PFSK-1 (cell line): ENCODE results near the gene PDGFRB.

Experiments used
- FOXP2 ChIP-seq: optimal IDR thresholded peaks from 2 replicates; pipeline ENCODE3; 2011; ENCODE audit warnings: borderline replicate concordance, control low read depth, inconsistent platforms; ENCODE audit not compliant: insufficient read depth; ENCODE audit errors: extremely low read length, extremely low read depth
- POLR2AphosphoS5 ChIP-seq: IDR thresholded peaks from 2 replicates; pipeline ENCODE4 v1.6.1; 2012; ENCODE audit warnings: low read depth, mild to moderate bottlenecking, control low read depth, low read length, moderate library complexity
- REST ChIP-seq, 2 experiments: IDR thresholded peaks; 2 replicates each; pipeline versions ENCODE4 v1.6.1 to v1.8.0; 2011 to 2012; ENCODE audit warnings: low read depth in 2 of 2, low read length in 2 of 2, control low read depth in 1 of 2, inconsistent platforms in 1 of 2, mild to moderate bottlenecking in 1 of 2, moderate library complexity in 1 of 2; ENCODE audit not compliant: insufficient read depth in 1 of 2
- SIN3A ChIP-seq: IDR thresholded peaks from 2 replicates; pipeline ENCODE4 v1.6.1; 2012; ENCODE audit warnings: mild to moderate bottlenecking, low read length, moderate library complexity, borderline replicate concordance; ENCODE audit not compliant: insufficient read depth
- TAF1 ChIP-seq: IDR thresholded peaks from 2 replicates; pipeline ENCODE4 v1.6.1; 2012; ENCODE audit warnings: low read length, control low read depth, borderline replicate concordance; ENCODE audit not compliant: insufficient read depth

The PDGFRB gene

GRCh38 chr5:150078802-150079689 lies 76.6 kb downstream of the PDGFRB start:
- TF ChIP-seq POLR2AphosphoS5 (no peak), TAF1 (no peak), FOXP2 (no peak), SIN3A (no peak), REST (IDR thresholded peaks at IDR 0.05; ENCODE audit: insufficient read depth in 1 of 2, low read depth in 2 of 2, low read length in 2 of 2) (no peak)

- TF ChIP-seq FOXP2 (no peak), TAF1 (no peak), POLR2AphosphoS5 (no peak), SIN3A (no peak), REST (IDR thresholded peaks at IDR 0.05; ENCODE audit: insufficient read depth in 1 of 2, low read depth in 2 of 2, low read length in 2 of 2) (no peak)
Observed at GRCh38 chr5:150077996-150078801, 77.4 kb downstream of the PDGFRB start.

DNA sequence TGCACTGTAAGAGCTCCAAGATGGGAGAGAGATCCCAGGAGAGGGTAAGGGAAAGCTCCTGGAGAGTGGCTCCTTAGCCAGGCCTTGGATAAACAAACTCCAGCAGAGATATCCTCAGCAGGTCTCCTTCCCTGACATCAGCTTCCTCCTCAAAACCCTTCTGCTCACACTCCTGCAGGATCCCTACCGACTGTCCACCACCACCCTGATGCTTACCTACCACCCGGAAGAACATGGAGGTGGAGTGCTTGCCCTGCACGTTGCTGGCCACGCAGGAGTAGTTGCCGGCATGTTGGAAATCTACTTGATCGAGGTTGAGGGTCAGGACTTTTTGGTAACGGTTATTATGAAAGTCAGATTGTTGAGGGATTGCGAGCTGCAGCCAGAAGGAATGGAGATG lies 78.6 kb downstream of the PDGFRB start:
- TF ChIP-seq REST (IDR thresholded peaks at IDR 0.05; ENCODE audit: insufficient read depth in 1 of 2, low read depth in 2 of 2, low read length in 2 of 2) (no peak), SIN3A (no peak), TAF1 (no peak), FOXP2 (no peak), POLR2AphosphoS5 (no peak)

GRCh38 chr5:150075806-150076205 lies 79.8 kb downstream of the PDGFRB start:
- TF ChIP-seq POLR2AphosphoS5: no peak
- no peak for TF ChIP-seq REST (IDR thresholded peaks at IDR 0.05; ENCODE audit: insufficient read depth in 1 of 2, low read depth in 2 of 2, low read length in 2 of 2)
- TF ChIP-seq TAF1: no peak
- no peak for TF ChIP-seq FOXP2
- no peak for TF ChIP-seq SIN3A
